Activated CD4-positive, CD25-positive, alpha-beta regulatory T cell treated with anti-CD3 and anti-CD28 coated beads, Interleukin-2, amount 50 U/mL, for 72 hours (primary cell): Measurements from ENCODE around the gene KCNAB2.
A peak's percentile ranks its signal among the peaks of the same experiment; 100 is the strongest.

Experiments used
- DNase-seq: peaks from one replicate; pipeline ENCODE4 v3.0.0; 2021

Gene KCNAB2

DNA sequence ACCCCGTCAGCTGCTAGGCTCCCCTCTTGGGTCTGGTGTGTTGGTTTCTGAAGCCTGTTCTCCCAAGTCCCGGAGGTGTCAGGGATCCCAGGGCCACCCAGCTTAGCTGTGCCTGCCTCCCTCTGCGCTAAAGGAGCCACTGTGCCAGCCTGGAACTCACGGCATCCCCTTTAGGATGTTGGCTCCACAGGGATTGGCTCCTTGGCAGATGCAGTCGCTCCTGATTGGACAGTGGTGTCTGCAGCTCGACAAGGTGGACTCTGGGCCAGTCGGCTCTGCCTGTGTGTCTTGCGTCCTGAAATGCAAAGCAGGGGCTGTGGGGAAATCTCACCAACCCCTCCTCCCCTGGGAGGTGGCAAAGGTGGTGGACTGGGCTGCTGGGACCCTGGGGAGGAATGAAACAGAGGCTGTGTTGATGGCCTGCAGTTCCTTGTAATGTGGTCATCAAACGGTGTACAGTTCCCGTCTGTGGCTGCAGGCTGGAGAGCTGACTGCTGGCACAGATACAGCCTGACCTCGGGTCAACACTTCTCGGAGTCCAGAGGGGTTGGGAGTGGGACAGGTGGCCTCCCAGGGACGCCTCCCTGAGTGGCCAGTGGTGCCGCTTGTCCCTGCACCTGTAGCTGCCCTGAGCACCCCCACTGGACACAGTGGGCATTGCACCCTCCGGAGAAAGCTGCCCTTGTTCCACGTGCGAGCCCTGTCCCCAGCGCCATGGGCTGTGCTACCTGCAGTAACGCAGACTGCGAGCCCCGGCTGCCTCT lies 11.5 kb upstream of the KCNAB2 start:
- DNase-seq, result peak; percentile 56

DNA sequence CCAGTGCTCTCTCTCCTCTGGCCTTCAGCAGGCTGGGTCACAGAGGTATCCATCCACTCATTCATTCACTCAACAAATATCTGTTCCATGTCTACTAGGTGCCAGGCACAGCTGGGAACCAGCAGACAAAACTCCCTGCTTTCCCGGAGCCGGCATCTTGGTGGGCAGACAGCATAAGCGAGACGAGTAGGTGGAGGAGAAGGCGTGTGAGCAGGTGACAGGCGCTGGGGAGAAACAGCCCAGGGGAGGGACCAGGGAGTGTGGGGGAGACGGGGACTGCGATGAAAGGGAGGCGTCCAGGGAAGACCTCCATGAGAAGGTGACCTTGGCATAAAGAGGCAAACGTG lies 11.0 kb upstream of the KCNAB2 start:
- no peak for DNase-seq

DNA sequence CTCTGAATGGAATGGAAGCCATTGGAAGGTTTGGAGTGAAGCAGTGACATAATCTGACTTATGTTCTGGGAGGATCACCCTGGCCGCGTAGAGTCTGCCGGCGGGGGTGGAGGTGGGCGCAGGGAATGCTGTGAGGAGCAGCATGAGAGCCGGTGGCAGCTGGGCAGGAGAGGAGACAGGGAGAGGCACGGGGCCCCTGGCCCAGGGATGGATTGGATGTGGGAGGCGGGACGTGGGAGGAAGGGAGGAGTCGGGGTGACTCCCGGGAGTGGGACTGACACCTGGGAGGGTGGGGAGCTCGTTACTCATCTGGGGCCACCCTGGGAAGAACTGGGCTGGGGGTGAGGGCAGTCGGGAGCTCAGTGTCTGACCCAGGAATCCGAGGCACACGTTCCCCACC lies 10.4 kb upstream of the KCNAB2 start:
- no peak for DNase-seq

DNA sequence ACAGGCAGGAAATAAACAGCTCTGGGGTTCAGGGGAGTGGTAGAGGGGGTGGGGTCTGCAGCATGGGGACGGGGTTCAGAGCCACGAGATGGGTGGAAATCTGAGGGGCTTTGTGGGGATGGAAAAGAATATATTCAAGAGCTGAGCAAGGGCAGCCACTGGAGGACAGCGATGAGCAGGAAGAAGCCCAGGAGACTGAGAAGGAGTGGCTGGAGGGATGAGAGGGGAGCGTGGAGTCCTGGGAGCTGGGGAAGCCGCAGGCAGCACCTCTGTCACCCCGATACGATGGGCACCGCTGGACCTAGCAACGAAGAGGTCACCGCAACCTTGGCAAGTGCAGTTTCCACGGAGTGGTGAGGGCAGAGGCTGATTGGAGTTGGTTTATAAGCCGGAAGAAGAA lies 10.0 kb upstream of the KCNAB2 start:
- DNase-seq, result no peak

DNA sequence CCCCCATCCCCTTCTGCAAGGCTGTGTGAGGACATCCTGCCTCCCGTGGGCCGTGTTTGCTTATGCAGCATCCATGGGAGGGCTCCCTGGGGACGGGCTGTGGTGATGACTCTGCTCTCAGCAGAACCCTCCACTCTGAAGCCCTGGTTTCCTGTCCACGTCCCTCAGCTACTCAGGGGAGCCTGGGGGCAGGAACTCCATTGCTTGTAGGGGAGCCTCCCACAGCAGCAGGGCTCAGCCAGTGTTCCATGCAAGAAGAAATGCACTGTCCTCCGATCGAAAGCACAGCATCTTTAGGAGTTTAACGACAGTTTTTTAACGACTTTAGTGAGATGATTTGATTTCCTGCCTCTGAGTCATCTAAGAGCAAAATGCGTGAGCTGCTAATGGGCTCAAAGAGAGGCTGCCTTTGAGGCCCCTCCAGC lies 8.3 kb upstream of the KCNAB2 start:
- DNase-seq, result no peak

DNA sequence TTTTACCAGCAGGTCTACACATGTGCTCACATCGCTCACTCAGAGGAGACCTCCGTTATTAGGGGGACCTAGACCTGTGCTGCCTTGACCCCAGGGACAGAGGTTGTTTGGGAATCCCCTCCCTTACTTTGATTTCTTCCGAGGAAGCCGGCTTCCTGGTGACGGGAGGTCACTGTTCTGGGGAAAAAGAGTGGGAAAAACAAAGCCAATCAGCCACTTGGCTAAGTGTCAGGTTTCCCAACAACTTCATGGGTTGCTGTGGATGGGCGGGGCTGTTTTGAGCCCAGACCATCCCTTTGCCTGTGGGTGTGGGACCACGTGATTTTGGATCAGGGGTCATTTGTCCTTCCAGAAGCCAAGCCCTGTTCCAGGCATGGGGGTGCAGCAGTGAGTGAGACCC lies 7.1 kb upstream of the KCNAB2 start:
- DNase-seq, result no peak

DNA sequence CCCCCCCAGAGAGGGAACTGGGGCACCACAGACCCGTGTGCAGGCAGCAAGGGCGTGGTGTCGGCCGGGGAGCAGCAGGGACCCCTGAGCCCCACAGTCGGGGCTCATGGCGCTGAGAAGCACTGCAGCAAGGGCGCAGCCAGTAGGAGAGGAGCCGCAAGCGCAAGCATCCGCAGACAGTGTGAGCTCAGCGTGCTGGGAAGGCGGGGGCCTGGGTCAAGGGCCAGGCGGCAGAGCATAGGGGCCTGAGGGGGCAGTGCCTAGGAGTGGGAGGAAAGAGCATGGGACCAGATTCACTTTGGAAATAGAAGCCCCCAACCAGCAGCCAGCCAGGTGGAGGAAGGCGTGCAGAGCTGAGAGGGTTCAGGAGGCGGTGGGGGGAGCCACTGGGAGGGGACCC lies 6.7 kb upstream of the KCNAB2 start:
- no peak for DNase-seq

DNA sequence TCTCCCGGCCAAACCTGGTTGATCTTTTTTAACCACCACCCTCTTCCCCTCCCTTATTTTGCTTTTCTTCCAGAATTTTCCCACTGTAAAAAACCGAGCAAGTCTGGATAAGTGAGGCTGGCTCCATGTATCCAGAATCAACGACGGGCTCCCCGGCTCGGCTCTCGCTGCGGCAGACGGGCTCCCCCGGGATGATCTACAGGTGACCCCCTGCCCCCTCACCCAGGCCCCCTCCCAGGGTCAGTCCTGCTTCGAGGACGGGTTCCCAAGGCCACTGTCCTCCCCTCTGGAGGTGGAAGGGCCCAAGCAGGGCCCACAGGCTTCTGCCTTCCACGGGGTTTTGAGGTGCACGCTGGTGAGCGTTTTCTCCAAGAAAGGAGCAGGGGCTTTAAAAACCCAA lies 5.2 kb upstream of the KCNAB2 start:
- DNase-seq, result no peak

DNA sequence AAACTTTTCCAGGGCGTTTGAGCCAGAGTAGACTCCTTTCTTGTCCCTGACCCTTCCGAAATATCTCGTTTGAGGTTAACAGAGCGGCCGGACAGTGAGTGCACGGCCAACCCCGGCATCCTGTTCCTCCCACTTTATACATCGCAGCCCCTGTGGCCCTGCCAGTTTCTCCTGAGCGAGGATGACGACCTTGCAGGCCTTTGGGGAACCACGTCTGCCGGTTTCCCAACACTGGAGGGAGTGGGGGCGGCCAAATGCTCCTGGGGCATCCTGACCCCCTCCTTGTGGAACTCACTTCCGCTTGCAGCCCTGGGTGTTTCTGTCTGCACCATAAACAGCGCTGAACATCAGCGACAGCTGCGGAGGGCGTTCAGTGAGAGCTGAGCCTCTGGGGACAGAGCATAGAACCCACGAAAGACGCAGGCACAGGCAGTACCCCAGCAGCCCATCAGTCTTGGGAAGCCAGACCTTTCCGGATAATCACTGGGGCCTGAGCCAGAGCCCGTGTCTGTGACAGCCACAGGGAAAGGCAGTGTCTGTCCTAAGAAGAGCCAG lies 4.8 kb upstream of the KCNAB2 start:
- no peak for DNase-seq

DNA sequence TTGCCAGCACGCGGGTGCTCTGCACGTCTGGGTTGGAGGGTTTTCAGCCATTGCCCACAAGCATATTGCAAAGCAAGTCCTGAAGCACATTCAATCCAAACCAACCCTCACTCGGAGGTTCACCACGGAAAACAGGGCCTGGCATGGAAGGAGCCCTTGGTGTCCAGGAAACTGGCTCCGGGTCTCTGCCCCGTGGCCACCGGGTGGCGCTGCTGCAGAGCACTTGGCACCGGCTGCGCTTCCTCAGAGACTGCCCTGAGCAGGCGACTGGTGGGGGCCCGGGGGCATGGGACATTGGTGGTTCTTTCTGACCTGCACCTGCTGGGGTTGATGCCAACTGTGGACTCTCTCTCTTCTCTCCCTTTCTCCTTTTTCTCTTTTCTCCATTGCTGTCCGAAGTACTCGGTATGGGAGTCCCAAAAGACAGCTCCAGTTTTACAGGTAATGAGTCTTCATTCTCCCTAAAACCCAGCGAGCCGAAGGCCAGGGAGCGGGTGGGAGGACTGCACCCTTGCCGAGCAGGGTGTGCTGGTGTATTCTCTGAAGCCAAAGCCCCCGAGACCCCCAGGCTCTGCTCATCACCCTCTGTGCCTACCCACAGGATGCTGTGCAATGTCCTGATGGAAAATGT lies 4.1 kb upstream of the KCNAB2 start:
- DNase-seq, result no peak

DNA sequence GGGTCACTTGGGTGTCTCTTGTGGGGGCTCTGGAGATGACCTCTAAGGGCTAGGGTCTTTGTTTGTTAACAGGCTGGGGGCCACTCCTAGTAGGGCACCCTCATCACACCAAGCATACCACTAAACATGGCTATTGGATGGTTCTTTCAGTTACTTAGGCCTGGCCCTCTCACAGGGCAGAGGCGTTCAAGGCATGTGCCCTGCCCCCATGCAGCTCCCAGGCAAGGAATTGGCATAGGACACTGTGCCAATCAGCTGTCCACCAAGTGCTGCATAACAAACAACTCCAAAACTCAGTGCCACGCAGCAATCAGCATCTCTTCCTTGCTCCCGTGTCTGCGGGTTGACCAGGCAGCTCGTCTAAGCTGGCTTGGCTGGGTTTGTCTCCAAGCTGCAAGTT lies 2.1 kb upstream of the KCNAB2 start:
- DNase-seq, result no peak

DNA sequence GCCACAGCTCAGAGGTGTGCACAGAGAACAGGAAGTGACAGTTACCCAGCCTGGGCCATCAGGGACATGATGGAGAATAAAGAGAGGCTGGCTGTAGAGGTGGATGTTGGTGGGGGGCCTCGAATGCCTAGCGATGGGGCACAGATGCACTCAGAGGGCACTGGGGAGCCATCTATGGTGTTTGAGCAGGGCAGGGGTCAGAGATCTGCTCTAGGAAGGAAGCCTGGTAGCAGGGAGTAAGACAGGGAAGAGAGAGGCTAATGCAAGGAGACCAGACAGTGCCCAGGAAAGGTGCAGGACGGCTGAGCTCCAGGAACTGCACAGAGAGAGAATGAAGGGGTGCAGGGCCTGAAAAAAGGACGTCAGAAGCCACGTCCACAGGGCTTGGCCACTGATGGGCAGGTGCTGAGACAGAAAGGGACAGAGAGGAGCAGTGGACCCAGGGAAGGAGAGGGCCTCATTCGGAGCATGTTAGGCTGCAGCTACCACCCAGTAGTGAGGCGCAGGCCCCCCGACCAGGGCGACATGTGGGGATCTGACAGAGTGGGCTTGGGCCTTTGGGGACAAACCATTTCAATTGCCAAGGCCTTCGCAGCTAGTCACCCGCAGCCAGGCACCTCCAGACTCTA lies 1.1 kb upstream of the KCNAB2 start:
- DNase-seq, result no peak

DNA sequence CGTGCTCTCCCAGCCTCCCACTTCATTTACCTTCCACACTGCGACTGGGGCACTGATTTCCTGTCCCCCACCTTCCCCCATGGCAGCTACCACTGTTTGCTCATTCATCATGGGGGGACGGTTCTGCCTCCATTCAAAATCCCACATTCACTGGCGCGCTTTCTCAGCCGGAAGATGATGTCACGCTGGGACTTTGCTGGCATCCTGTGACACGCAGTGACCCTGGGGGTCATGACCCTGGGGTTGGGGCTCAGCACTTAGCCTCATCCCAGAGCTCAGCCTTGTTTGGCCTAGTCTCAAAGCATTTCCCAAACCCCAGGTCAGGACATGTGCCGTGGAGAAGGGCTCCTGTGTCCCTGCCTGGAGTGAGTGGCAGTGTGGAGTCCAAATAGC lies 582 bp upstream of the KCNAB2 start:
- DNase-seq, result no peak

DNA sequence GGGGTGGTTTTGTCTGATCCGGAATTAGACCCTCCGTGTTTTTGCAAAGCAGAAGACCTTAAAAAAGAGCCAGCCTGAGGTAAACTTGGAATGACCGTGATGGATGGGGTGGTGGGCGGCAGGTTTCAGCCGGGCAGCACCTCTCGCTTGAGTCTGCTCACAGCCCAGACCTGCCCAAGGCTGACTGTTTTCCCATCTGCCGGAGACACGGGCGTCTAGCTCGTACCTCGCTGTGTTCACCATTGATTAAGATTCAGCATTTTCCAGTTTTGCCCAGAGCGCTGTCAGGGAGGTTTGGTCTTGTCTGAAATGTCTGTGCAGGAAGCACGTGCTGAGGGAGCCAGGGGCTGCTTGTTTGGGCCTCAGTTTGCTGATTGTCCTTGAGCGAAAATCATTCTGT lies 591 bp downstream of the KCNAB2 start:
- DNase-seq, result no peak

DNA sequence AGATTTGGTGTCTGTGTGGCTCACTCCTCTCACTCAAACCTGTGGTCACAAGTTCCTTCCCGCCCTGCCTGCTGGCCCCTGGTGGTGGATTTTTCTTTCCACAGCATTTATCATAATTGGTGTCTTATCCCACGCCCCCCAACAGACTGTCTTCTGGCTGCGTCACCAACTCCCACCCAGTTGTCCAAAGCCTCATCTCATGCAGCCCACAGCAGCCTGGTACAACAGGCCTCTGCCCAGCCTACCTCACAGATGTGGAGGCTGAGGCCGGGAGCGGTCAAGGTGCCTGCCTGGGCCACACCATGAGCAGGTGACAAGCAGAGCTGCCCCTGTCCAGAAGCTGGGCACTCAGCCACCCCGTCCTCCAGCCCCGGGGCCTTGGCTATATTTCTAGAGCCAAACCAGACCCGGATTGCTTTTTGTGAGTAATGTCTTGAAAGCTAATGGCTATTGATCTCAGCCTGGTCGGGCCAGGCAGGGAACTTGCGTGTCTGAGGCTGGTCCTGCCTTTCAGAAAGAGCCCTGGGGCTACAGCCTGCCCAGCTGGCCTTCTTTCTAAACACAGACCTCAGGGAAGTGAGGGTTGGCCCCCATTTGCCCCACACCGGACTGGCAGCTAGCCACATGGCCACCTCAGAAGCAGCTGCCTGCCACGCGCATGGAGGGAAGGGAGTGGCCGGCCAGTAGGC lies 2.6 kb downstream of the KCNAB2 start:
- DNase-seq, result no peak

DNA sequence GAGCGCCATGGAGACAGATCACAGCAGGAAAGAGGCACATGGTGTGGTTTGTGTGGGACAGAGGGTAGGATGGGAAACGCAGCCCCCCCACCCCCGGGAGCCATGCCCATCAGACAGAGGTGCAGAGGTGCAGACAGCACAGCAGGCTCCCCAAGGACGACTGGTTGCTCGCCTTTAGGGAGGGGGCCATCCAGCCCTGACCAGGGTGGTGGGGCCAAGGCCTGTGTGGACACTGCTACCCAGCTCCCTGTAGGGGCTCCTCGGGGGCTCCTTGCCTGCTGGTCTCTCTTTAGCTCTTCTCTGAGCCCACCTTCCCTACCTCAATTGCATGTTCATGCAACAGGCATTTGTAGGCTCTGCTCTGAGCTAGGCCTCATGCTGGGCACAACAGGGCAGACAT lies 3.7 kb downstream of the KCNAB2 start:
- DNase-seq, result no peak

DNA sequence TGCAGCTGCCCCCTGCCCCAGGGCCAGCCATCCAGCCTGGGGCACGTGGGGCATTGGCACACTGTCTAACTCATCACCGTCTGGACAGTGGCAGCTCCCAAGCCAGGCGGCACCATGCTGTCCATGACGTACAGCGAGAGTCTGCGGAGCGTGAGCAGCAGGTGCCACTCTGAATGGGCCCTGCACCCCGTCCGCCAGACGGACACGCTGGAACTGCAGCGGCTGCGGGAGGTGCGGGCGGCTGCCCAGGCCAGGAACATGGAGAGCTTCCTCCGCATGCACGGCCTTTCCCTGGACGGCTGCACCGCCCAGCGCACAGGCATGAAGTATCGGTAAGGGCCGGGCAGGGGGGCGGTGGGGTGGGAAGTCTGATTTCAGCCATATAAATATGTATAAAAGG lies 5.7 kb downstream of the KCNAB2 start:
- DNase-seq, result no peak

DNA sequence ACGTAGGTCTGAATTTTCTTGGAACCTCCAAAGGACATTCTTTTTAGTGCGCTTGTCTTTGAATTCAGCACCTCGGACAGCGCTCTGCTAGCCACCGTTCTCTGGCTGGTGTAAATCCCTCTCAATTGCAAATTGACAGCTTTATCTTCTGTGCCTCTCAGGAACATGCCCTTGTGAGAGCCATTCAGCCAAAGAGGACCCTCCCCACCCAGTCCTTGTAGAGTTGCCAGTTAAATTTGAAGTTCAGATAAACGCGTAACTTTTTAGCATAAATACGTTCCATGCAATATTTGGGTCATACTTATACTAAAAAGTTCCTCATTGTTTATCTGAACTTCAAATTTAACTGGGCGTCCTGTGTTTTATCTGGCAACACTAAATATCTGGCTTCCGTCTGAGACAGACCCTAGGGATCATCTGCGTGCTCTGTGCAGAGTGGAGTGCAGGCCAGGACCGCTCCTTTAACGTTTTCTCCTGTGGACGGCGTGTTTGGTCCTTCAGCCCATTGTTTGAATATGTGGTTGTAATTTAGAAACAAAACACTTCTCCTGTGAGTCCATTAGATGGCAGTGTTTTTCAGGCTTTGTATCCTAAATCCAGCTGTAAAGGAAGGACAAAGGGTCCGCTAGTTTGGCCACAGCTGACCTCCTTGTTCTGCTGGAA lies 7.0 kb downstream of the KCNAB2 start:
- no peak for DNase-seq

DNA sequence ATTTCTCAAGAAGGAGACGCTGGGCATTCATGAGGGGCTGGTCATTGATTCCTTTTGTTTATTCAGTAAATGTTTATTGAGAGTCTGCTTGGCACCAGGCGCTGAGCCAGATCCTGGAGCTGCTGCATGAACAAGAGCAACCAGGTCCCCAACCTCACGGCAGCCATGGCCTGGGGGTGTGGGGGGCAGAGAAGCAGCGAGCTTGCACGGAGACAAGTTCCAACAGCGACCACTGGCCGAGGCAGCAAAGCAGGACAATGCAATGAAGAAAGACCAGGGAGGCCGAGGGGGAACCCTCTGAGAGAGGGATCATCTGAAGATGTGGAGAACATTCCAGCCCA lies 7.5 kb downstream of the KCNAB2 start:
- DNase-seq, result no peak

DNA sequence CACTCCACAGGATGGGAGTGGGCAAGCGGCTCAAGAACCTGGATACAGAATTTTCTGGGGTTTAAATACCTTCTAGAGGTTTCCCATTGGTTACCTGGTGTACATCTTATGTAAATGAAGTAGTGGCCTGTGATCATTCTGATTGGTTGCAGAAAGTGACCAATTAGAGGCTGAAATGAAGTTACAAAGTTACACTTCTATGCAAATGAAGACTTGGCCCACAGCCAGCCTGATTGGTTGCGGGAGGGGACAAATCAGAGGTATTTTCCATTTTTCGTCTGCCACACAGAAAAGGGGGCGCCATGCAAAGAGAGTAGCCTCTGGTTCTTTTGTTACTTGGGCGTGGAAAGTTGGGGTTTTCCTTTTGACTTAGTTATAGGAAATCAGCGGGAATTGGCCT lies 8.9 kb downstream of the KCNAB2 start:
- DNase-seq, result no peak

DNA sequence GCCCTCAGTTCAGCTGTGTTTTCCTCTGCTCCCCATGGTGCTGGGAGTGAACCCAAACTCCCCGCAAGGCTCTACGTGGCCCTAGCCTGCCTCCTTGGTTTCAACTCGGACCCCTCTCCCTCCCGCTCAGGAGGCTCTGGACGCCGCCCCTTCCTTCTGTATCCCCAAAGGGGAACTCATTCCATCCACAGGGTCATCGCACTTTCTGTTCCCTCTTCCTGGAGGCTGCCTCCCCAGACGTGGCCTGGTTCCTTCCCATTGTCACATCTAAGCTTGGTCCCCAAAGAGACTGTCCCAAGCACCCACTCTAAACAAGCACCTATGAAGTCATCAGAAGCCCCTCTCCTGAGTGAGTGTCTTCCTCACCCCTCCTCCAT lies 10.9 kb downstream of the KCNAB2 start:
- no peak for DNase-seq

DNA sequence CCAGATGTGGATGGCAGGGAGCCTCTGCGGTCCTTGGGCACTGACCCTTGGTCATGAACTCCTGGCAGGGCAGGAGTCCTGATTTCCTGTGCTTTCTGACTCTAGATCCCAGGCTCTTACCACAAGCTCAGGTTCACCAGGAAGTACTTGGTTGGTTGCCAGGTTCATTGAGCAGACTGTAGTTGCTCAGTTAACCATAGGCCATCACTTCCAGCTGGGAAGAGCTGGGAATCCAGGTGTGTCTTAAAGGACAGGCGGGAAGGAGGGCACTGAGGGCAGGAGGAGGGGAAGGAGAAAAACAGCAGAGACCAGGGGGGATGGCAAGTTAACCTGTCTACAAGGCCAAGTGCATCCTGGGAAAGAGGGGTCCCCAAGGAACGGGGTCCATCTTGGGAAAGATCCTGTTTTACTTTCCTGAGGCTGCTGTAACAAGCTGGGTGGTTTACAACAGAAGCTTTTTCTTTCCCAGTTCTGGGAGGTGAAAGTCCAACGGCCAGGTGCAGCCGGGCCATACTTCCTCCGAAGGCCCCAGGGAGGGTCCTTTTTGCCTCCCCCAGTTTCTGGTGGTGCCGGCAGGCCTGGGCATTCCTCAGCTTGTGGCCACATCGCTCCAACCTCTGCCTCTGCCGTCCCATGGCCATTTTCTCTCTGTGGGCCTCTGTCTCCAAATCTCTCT lies 11.6 kb downstream of the KCNAB2 start:
- DNase-seq, result no peak

DNA sequence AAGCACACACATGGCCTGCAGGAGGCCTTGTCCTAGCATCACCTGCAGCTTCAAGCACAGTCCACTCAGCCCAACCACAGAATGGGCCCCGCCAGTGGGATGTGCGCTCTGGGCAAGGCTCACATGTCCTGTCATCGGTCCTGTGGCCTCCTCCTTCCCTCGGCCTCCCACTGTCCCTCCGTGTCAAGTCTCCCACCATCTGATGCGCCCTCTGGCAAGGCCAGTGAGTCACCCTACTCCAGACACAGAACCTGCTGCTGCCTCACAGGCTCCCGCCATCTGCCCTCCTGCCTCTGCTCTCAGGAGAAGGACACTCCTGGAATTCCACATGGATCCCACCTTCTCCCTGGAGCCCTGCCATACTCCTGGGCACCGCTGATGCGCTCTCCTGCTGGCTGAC lies 14.2 kb downstream of the KCNAB2 start:
- DNase-seq, result no peak
